MM.1S (cell line): Measurements from ENCODE around the gene ARPC1A.

Experiments
- DNase-seq: peaks from one replicate; pipeline ENCODE4 v3.0.0-alpha.2; 2015
- H2AFZ ChIP-seq: fragments of 300-600 bp; sonication (generic); 2 replicates; pipeline ENCODE4 v1.6.0; 2016; ENCODE audit warnings: antibody characterized with exemption, low read length
- H3F3A ChIP-seq: fragments of 300-600 bp; sonication (generic); 2 replicates; pipeline ENCODE4 v1.6.1; 2016; ENCODE audit warnings: mild to moderate bottlenecking, antibody characterized with exemption, low read length, moderate library complexity, mixed read lengths; ENCODE audit not compliant: insufficient read depth
- H3K27ac ChIP-seq: fragments of 300-600 bp; sonication (generic); 2 replicates; pipeline ENCODE4 v1.5.1; 2016; ENCODE audit warnings: mild to moderate bottlenecking, low read length
- H3K27me3 ChIP-seq: fragments of 300-600 bp; sonication (generic); replicated peaks from 2 replicates; pipeline ENCODE4 v1.6.0; 2016; ENCODE audit warnings: low read length; ENCODE audit not compliant: insufficient read depth
- H3K36me3 ChIP-seq: fragments of 300-600 bp; sonication (generic); replicated peaks from 2 replicates; pipeline ENCODE4 v1.6.1; 2016; ENCODE audit warnings: mild to moderate bottlenecking, low read length, mixed read lengths; ENCODE audit not compliant: insufficient read depth
- H3K4me1 ChIP-seq: fragments of 300-600 bp; sonication (generic); 2 replicates; pipeline ENCODE4 v1.6.1; 2016; ENCODE audit warnings: low read length, mixed read lengths
- H3K4me2 ChIP-seq: fragments of 300-600 bp; sonication (generic); 2 replicates; pipeline ENCODE4 v1.6.0; 2016; ENCODE audit warnings: low read depth, low read length
- H3K4me3 ChIP-seq: fragments of 300-600 bp; sonication (generic); 2 replicates; pipeline ENCODE4 v1.5.1; 2016; ENCODE audit warnings: low read length, mixed read lengths
- H3K79me2 ChIP-seq: fragments of 300-600 bp; sonication (generic); 2 replicates; pipeline ENCODE4 v1.6.1; 2016; ENCODE audit warnings: mixed run types, low read length, mixed read lengths
- H3K9ac ChIP-seq: fragments of 300-600 bp; sonication (generic); 2 replicates; pipeline ENCODE4 v1.6.1; 2016; ENCODE audit warnings: low read length, mixed read lengths
- H3K9me2 ChIP-seq: fragments of 300-600 bp; sonication (generic); replicated peaks from 2 replicates; pipeline ENCODE4 v1.6.1; 2016; ENCODE audit warnings: mild to moderate bottlenecking, low read length, mixed read lengths; ENCODE audit not compliant: insufficient read depth
- H3K9me3 ChIP-seq: fragments of 300-600 bp; sonication (generic); replicated peaks from 2 replicates; pipeline ENCODE4 v1.6.1; 2016; ENCODE audit warnings: mild to moderate bottlenecking, low read length, mixed read lengths; ENCODE audit not compliant: insufficient read depth
- H4K20me1 ChIP-seq: fragments of 300-600 bp; sonication (generic); 2 replicates; pipeline ENCODE4 v1.6.1; 2016; ENCODE audit warnings: mild to moderate bottlenecking, low read length, moderate library complexity, mixed read lengths; ENCODE audit not compliant: insufficient read depth
- CTCF ChIP-seq: fragments of 300-600 bp; sonication (generic); IDR thresholded peaks from 2 replicates; pipeline ENCODE4 v1.5.1; 2016; ENCODE audit warnings: antibody characterized with exemption, low read length, mixed read lengths
- EZH2 ChIP-seq: fragments of 300-600 bp; sonication (generic); optimal IDR thresholded peaks from 2 replicates; pipeline ENCODE3; 2017; ENCODE audit warnings: low read depth, mild to moderate bottlenecking, antibody characterized with exemption, low read length, mixed read lengths
- EZH2phosphoT487 ChIP-seq: fragments of 300-600 bp; sonication (generic); IDR thresholded peaks from 2 replicates; pipeline ENCODE4 v1.6.1; 2018; ENCODE audit warnings: antibody characterized with exemption, low read length

ARPC1A gene

GRCh38 chr7:99292127-99292526 lies 33.6 kb upstream of the ARPC1A start:
- Histone ChIP-seq H3K36me3 (no peaks in the 10 kb centered on the region), H3K4me3 (no peak overlapping the region), H4K20me1 (no peaks in the 10 kb centered on the region), H3K4me2 (no peak overlapping the region), H3K27ac (no peak overlapping the region), H3K4me1 (no peaks in the 10 kb centered on the region), H3K9me2 (no peaks in the 10 kb centered on the region), H3F3A (no peaks in the 10 kb centered on the region), H3K27me3 (no peaks in the 10 kb centered on the region), H3K9ac (no peak overlapping the region), H3K79me2 (no peaks in the 10 kb centered on the region), H3K9me3 (no peaks in the 10 kb centered on the region), H2AFZ (no peak overlapping the region)
- TF ChIP-seq EZH2phosphoT487 (no peak), CTCF (no peak), EZH2 (no peak)
- DNase-seq: no peak

- Histone ChIP-seq H3K9ac (no peak overlapping the region), H4K20me1 (no peaks in the 10 kb centered on the region), H2AFZ (no peak overlapping the region), H3K4me3 (no peak overlapping the region), H3K36me3 (no peaks in the 10 kb centered on the region), H3K79me2 (no peaks in the 10 kb centered on the region), H3K9me2 (no peaks in the 10 kb centered on the region), H3K9me3 (no peaks in the 10 kb centered on the region), H3F3A (no peaks in the 10 kb centered on the region), H3K27me3 (no peaks in the 10 kb centered on the region), H3K4me2 (no peak overlapping the region), H3K4me1 (no peaks in the 10 kb centered on the region), H3K27ac (no peak overlapping the region)
- TF ChIP-seq CTCF (no peak), EZH2phosphoT487 (no peak), EZH2 (no peak)
- no peak for DNase-seq
Measured at GRCh38 chr7:99293167-99293566, 32.5 kb upstream of the ARPC1A start.

- Histone ChIP-seq H3K4me3 (no peak overlapping the region), H3F3A (no peaks in the 10 kb centered on the region), H2AFZ (no peak overlapping the region), H3K79me2 (no peaks in the 10 kb centered on the region), H3K4me2 (no peak overlapping the region), H3K27me3 (no peaks in the 10 kb centered on the region), H3K36me3 (no peaks in the 10 kb centered on the region), H4K20me1 (no peaks in the 10 kb centered on the region), H3K27ac (no peak overlapping the region), H3K9ac (no peak overlapping the region), H3K9me2 (no peaks in the 10 kb centered on the region), H3K4me1 (no peaks in the 10 kb centered on the region), H3K9me3 (no peaks in the 10 kb centered on the region)
- no peak for DNase-seq
- TF ChIP-seq EZH2phosphoT487 (no peak), CTCF (no peak), EZH2 (no peak)
Measured at GRCh38 chr7:99293650-99294049, 32.0 kb upstream of the ARPC1A start.
